Measurements from ENCODE around the gene KLHL6. TPM values are rescaled to one million over a fixed set of nuclear protein-coding genes. Genes with fewer than 3 reads are reported as not detected.
"Not testable (repeated sequence)": the region's sequence is repeated elsewhere in the genome, so short reads cannot be mapped to it uniquely, and the experiment has no call there.

The KLHL6 gene
- total RNA-seq: 5.7 and 7.7 TPM in 2 replicates

- DNase-seq (ENCODE audit: low read depth, low spot score): peak; percentile 92
Measured at GRCh38 chr3:183555541-183556081, at the start of gene KLHL6. Gene KLHL6, minus strand, starts transcription at chr3:183555706. Its CDS starts 53 bp downstream, at chr3:183555653.

DNA sequence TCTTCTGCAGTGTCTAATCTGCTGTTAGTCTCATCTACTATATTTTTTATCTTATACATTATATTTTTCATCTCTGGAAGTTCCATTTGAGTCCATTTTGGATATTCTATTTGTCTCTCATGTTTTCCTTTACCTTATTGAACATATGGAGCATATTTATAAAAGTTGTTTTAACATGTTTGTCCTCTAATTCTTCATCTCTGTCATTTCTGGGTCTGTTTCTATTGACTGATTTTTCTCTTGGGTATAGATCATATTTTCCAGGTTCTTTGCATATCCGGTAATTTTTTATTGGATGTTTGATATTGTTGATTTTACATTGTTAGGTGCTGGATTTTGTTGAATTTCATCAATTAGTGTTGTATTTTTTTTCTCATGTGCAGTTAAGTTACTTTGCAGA lies 42.5 kb upstream of the KLHL6 start:
- no peak for DNase-seq (ENCODE audit: low read depth, low spot score)

GRCh38 chr3:183594636-183595035 lies 39.1 kb upstream of the KLHL6 start:
- DNase-seq (ENCODE audit: low read depth, low spot score): no peak

DNA sequence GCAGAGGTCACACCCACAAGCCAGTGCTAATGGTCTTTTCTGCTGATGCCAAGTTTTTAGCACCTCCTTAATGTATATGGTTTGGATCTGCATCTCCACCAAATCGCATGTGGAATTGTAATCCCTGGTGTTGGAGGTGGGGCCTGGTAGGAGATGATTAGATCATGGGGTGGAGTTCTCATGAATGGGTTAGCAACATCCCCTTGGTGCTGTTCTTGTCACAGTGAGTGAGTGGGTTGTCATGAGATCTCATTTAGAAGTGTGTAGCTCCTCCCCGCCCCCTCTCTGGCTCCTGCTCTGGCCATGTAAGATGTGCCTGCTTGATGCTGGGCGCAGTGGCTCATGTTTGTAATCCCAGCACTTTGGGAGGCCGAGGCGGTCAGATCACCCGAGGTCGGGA lies 37.3 kb upstream of the KLHL6 start:
- DNase-seq (ENCODE audit: low read depth, low spot score): no peak

- no peak for DNase-seq (ENCODE audit: low read depth, low spot score)
Measured at GRCh38 chr3:183591881-183592521, 36.5 kb upstream of the KLHL6 start.

DNA sequence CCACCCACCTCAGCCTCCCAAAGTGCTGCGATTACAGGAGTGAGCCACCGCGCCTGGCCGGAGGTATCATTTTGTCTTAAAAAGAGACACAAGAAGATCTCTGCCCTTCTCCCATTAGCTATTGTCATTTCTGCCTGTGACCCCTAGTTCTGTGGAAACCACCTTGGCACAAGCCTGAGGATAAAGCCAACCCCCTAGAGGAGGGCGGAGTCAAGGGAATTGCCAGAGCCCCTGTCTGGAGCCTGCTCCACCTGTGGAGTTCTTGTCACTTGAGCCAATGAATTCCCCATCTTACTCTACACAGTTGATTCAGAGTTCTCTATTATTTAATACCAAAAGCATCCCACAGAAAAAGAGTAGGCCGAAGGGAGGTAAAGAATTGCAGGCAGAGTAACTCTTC lies 34.9 kb upstream of the KLHL6 start:
- DNase-seq (ENCODE audit: low read depth, low spot score): no peak

- DNase-seq (ENCODE audit: low read depth, low spot score): no peak
Measured at GRCh38 chr3:183587336-183587735, 31.8 kb upstream of the KLHL6 start.

DNA sequence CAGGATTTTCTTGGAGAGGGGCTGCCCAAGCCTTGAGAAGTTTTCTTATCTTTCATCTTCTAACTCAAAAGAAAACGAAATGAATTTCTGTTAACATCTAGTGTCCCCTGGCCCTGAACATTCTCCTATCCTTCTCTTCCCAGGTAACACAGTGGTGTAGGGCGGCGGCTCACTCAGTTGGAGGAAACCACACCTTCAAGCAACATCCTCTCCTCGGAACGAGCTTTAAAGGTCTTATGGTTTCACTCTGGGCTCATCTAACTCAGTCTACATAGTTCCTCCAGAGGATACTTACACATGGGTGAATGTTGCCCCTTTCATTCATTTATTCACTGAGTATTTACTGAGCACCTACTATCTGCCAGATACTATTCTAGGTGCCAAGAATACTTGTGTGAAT lies 31.0 kb upstream of the KLHL6 start:
- DNase-seq (ENCODE audit: low read depth, low spot score): no peak

DNA sequence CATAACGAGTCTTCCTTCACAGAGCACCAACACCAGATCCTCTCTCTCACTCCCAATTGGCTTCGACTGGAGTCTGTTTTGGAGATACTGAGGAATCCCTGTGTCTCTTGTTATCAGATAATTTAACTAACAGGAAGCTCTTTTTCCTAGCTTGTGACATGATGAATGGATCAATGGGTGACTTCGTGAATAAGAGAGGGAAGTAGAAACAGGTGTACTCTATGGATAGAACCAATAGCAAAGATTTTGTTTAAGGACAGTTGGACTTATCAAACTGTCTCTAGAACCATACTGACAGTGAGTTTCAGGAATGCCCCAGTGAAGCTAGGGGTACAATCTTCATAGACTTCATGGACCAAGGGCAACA lies 29.4 kb upstream of the KLHL6 start:
- no peak for DNase-seq (ENCODE audit: low read depth, low spot score)

GRCh38 chr3:183584246-183584913 lies 28.9 kb upstream of the KLHL6 start:
- no peak for DNase-seq (ENCODE audit: low read depth, low spot score)

DNA sequence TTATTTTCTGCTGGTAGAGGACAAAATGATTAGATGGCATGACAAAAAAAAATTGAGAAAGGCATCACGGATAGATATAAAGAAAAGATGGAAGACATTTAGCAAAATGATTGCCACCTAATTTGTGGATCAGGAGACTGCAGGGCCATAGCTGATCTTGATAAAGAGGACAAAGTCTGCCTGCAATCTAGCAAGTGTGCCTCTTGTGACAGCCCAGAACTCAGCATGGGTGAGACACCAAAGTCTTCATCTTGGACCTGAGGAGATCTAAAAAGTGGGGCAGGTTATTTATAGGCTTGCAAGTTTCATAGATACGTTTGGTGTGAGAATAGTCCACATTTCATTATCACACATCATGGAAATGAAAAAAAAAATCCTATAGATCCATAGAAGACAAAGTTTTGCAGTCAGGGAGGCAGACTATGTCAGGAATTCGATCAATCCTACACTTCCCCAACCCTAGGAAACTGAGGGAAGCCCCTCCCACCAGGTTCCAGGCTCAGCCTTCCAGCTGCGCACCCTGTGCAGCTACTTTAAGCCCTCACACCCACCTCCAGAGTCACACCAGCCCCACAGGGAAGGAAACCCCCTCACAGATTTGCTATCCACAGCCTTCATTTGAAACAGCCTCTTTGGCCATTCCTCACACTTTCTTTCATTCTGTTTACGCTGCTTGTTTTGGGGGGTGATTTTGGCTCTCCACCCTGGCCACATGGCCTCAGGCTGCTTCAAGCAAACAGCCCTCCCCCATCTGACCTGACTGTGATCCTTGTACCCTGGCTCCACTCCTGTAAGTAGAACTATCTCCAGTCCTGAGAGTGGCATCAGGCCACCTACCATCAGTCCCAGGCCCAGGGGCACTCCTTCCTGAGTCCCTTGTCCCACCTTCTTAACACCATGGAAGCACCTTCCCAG lies 28.1 kb upstream of the KLHL6 start:
- DNase-seq (ENCODE audit: low read depth, low spot score): no peak

DNA sequence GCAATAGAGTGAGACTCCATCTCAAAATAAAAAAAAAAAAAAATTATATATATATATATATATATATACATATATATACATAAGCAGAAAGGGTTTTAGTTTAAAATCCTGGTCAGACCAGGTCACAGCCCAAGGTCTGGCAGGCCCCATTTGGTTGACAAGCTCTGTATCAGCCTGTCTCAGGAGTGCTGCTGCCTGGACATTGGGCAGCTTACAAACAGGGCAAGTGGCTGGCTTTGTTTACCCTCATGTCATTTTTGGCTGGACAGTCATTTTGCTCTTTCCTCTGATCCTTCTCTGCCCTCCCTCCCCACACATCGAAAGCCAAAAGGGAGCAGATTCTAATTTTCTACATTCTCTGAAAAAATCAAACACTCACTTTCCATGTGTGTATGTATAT lies 26.7 kb upstream of the KLHL6 start:
- DNase-seq (ENCODE audit: low read depth, low spot score): no peak

DNA sequence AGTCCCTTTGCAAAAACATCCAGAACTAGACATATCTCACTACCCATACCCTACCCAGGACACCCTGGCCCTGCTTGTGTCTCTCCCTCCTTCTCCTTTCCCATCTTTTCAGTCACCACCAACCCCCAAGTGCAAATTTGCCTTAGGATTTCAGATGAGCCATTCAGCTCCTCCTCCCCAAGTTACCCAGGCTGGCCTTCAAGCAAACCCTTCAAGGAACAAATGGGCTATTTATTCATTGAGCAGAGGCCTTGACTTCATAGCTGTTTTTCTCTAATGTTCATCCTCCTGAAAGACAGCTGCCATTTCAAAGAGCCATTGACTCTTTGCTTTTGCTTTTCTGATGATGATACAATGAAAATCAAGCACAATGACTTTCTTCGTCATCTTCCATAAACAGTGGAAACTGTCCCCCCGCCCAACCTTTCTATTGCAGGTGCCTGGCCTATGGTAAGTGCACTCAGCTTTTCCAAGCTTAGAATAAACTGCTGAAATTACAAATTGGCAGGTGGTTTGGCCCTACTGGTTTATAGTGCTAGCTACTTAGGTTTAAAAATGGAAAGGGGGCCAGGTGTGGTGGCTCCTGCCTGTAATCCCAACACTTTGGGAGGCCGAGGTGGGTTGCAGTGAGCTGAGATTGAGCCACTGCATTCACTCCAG lies 26.1 kb upstream of the KLHL6 start:
- DNase-seq (ENCODE audit: low read depth, low spot score): no peak

DNA sequence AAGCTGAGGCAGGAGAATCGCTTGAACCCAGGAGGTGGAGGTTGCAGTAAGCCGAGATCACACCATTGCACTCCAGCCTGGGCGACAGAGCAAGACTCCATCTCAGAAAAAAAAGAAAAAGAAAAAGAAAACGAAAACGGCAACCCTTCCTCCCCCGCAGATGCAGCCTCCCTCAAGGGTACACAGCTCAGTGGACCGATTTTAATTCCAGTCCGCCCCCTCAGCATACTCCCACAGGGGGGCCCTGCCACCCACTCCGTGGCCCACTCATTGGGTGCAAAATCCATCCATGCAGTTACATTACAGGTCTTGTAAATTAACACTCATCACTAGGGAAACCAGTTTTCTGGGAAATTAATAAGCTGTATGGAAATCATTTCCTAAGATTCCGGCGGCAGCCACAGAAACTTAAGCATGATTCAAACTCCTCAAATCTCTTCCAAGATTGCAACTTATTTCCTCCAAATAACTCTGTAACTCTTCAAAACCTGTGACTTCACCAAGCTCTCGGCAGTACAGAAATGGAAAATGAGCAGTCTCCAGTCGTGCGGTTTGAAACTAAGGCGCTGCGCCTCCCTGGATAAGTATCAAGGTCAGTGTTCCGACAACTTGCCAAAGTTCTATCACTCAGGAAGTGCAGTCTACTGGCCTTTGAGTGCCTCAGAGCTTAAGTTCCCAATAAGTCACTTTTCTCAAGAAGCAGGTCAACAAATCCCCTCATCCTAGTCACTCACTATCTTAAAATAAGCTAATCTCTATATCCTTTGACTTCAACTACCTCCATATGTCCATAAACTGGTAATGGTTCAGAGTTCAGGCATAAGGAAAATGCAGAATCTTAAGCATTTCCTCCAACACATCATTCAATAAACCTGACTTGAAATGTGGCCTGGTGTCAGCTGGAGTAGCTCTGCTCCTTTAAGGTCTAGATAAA lies 24.7 kb upstream of the KLHL6 start:
- no peak for DNase-seq (ENCODE audit: low read depth, low spot score)

GRCh38 chr3:183578179-183578578 lies 22.7 kb upstream of the KLHL6 start:
- DNase-seq (ENCODE audit: low read depth, low spot score): no peak

DNA sequence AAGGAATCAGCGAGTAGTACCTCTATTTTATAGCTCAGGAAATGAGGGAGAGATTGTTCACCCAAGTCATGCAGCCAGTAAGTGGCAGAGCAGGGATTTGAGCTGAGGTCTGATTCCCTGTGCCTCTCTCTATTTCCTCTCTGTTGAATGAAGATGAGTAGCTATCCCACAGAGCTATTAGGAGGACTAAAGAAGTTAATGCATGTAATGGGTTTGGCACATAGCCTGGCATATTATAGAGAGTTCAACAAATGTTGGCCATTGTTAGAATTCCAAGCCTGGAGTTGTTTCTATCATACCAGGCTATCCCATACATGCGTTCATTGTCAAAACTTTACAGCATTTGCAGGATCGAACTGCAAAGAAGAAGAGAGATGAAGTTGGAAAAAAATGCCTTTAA lies 21.8 kb upstream of the KLHL6 start:
- DNase-seq (ENCODE audit: low read depth, low spot score): no peak

GRCh38 chr3:183576487-183577107 lies 21.1 kb upstream of the KLHL6 start:
- DNase-seq (ENCODE audit: low read depth, low spot score): no peak

GRCh38 chr3:183572935-183573334 lies 17.4 kb upstream of the KLHL6 start:
- no peak for DNase-seq (ENCODE audit: low read depth, low spot score)

- DNase-seq (ENCODE audit: low read depth, low spot score): not testable (repeated sequence)
Measured at GRCh38 chr3:183570191-183570590, 14.7 kb upstream of the KLHL6 start.

GRCh38 chr3:183566880-183567279 lies 11.4 kb upstream of the KLHL6 start:
- DNase-seq (ENCODE audit: low read depth, low spot score): no peak
